Measurements from ENCODE around the gene NDUFA13.

GRCh38 chr19:19544954-19545591, 29.0 kb downstream of the NDUFA13 start:
- TF ChIP-seq, protein P1, sequence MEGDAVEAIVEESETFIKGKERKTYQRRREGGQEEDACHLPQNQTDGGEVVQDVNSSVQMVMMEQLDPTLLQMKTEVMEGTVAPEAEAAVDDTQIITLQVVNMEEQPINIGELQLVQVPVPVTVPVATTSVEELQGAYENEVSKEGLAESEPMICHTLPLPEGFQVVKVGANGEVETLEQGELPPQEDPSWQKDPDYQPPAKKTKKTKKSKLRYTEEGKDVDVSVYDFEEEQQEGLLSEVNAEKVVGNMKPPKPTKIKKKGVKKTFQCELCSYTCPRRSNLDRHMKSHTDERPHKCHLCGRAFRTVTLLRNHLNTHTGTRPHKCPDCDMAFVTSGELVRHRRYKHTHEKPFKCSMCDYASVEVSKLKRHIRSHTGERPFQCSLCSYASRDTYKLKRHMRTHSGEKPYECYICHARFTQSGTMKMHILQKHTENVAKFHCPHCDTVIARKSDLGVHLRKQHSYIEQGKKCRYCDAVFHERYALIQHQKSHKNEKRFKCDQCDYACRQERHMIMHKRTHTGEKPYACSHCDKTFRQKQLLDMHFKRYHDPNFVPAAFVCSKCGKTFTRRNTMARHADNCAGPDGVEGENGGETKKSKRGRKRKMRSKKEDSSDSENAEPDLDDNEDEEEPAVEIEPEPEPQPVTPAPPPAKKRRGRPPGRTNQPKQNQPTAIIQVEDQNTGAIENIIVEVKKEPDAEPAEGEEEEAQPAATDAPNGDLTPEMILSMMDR (IDR thresholded peaks at IDR 0.05): no peak
- TF ChIP-seq POLR2A (IDR thresholded peaks at IDR 0.05): no peak
